AG04450 (cell line): ENCODE data around the gene NOTCH1. TPM values are rescaled to one million over a fixed set of nuclear protein-coding genes. Genes with fewer than 3 reads are reported as not detected.

Experiments
- CTCF ChIA-PET: fragments of 300-600, 350-600 bp; formaldehyde crosslinking; extraction: SDS; loops from one replicate; lab custom pipeline; 2022; ENCODE audit warnings: antibody characterized with exemption, inconsistent platforms; lab: Charles Lee
- POLR2A ChIA-PET: fragments of 350-600 bp; formaldehyde crosslinking; extraction: SDS; loops from one replicate; lab custom pipeline; 2021; ENCODE audit warnings: antibody characterized with exemption, inconsistent platforms; lab: Yijun Ruan, JAX
- DNase-seq: peaks from one replicate; pipeline ENCODE4 v3.0.0-alpha.2; 2011; ENCODE audit warnings: low read depth, low spot score
- H3K27ac ChIP-seq: one replicate; pipeline ENCODE4 v1.5.1; 2012; ENCODE audit warnings: low read depth, low read length, control low read depth
- H3K27me3 ChIP-seq: one replicate; pipeline ENCODE4 v1.6.0; 2012; ENCODE audit warnings: low read length; ENCODE audit not compliant: control insufficient read depth, insufficient read depth
- H3K4me3 ChIP-seq: 2 replicates; pipeline ENCODE4 v1.5.1; 2011; ENCODE audit warnings: mild to moderate bottlenecking, low read depth, low read length, control low read depth
- H3K9me3 ChIP-seq: 2 replicates; pipeline ENCODE4 v1.5.1; 2012; ENCODE audit warnings: low read length; ENCODE audit not compliant: control insufficient read depth, insufficient read depth
- polyA plus RNA-seq: library from polyadenylated mRNA; depleted of rRNA; stranded (reverse); fragments of >200 nt; gene quantifications from 2 replicates; pipeline ENCODE4 v1.2.3, GENCODE V29; 2011
- TF ChIP-seq, protein P1 (sequence below): IDR thresholded peaks from 2 replicates; pipeline ENCODE4 v1.5.1; 2011; ENCODE audit warnings: low read depth, low read length, control low read depth, inconsistent platforms

NOTCH1 gene
- polyA plus RNA-seq, 1 experiment = 0.89 TPM

GRCh38 chr9:136520053-136520540 is 25.8 kb downstream of the NOTCH1 start:
- Histone ChIP-seq H3K4me3 (no peak overlapping the region), H3K27ac (no peak overlapping the region), H3K27me3 (no peaks in the 10 kb centered on the region), H3K9me3 (no peaks in the 10 kb centered on the region)
- ChIA-PET POLR2A (no interaction called here), CTCF (no interaction called here)
- no peak for DNase-seq
- TF ChIP-seq, protein P1, sequence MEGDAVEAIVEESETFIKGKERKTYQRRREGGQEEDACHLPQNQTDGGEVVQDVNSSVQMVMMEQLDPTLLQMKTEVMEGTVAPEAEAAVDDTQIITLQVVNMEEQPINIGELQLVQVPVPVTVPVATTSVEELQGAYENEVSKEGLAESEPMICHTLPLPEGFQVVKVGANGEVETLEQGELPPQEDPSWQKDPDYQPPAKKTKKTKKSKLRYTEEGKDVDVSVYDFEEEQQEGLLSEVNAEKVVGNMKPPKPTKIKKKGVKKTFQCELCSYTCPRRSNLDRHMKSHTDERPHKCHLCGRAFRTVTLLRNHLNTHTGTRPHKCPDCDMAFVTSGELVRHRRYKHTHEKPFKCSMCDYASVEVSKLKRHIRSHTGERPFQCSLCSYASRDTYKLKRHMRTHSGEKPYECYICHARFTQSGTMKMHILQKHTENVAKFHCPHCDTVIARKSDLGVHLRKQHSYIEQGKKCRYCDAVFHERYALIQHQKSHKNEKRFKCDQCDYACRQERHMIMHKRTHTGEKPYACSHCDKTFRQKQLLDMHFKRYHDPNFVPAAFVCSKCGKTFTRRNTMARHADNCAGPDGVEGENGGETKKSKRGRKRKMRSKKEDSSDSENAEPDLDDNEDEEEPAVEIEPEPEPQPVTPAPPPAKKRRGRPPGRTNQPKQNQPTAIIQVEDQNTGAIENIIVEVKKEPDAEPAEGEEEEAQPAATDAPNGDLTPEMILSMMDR = no peak

DNA sequence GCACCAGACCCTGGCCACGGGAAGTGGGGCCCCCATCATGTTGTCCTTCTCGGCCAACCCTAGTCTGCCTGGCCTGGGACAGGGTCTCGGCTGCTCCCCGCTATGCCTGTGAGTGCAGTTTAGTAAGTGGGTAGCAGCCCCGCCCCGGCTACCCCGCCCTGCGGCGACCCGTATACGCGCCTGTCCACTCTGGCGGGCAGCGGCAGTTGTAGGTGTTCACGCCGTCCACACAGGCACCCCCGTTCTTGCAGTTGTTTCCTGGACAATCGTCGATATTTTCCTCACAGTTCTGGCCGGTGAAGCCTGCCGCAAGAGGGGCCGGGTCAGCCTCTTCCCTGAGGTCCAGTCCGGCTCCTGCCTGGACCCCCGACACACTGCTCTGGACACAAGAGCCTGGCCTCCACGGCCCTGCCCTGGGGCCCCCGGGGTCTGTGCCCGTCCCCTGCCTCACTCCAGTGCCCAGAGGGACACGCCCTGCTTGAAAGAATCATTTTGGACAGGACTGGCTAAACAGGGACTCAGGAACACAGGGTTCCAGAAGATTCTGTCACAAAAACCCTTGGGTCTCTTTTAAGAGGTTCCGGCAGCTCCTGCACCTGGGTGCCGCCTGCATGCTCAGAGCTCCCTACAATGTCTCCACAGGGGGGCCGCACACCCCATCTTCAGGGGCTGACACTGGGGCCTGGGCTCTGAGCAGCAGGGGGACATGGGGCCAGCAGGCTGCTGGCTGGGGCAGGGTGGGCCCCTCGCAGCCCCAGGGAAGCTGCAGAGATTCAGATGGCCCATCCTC is 26.4 kb downstream of the NOTCH1 start:
- no peak overlapping the region for H3K4me3 ChIP-seq
- no peaks in the 10 kb centered on the region for H3K9me3 ChIP-seq
- ChIA-PET CTCF (no interaction called here), POLR2A (no interaction called here)
- no peak for DNase-seq
- no peaks in the 10 kb centered on the region for H3K27me3 ChIP-seq
- no peak overlapping the region for H3K27ac ChIP-seq
- TF ChIP-seq, protein P1 = no peak

DNA sequence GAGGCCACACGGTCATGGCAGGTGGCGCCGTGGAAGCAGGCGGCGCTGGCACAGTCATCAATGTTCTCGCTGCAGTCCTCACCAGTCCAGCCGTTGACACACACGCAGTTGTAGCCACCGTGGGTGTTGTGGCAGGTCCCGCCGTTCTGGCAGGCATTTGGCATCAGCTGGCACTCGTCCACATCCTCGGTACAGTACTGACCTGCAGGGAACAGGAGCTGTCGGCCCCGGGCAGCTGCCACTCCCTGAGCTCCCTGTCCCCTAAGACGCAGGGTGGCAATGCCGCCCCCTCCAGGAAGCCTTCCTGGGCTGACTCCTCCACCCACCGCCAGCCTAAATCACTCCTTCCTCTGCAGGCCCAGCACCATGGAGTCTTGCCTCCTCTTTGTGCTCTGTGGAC is 27.2 kb downstream of the NOTCH1 start:
- CTCF ChIA-PET = no interaction called here
- Histone ChIP-seq H3K4me3 (no peak overlapping the region), H3K27me3 (no peaks in the 10 kb centered on the region), H3K9me3 (no peaks in the 10 kb centered on the region), H3K27ac (no peak overlapping the region)
- no peak for DNase-seq
- TF ChIP-seq, protein P1 = no peak
- POLR2A ChIA-PET = no interaction called here

GRCh38 chr9:136517950-136518349 is 27.9 kb downstream of the NOTCH1 start:
- POLR2A ChIA-PET = no interaction called here
- TF ChIP-seq, protein P1 = no peak

DNA sequence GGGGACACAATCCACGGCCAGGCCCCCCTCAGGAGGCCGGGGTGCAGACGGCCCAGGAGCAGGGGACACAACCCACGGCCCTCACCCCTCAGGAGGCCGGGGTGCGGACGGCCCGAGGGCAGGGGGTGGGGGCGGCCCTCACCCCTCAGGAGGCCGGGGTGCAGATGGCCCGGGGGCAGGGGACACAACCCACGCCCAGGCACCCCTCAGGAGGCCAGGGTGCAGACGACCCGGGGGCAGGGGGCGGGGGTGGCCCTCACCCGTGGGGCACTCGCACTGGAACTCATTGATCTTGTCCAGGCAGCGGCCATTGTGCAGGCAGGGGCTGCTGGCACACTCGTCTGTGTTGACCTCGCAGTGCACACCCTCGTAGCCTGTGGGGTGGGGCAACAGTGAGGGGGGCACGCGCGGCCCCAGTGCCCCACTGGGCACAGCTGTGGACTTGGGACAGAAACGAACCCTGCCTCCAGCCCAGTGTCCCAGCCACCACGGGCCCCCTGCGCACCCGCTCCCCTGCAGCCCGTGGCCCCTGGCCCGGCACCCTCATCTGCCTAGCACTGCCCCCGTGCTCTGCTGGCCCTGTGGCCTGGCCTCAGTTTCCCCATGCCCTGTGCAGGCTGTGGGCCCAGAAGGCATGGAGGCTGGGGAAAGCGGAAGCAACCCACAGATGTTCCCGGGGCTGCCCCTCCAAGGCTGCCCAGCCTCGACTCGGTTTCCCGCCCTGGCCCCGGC is 28.7 kb downstream of the NOTCH1 start:
- POLR2A ChIA-PET = no interaction called here
- DNase-seq = no peak
- TF ChIP-seq, protein P1 = no peak
- Histone ChIP-seq H3K4me3 (no peak overlapping the region), H3K9me3 (peaks cover 7% of the 10 kb centered on the region; the same call in 1 of the 2 replicates), H3K27me3 (no peaks in the 10 kb centered on the region), H3K27ac (no peak overlapping the region)
- CTCF ChIA-PET = no interaction called here

More at GRCh38 chr9:136517950-136518349, 27.9 kb downstream of the NOTCH1 start:
- CTCF ChIA-PET = no interaction called here
- H3K27ac ChIP-seq = no peak overlapping the region
- no peaks in the 10 kb centered on the region for H3K27me3 ChIP-seq
- no peak for DNase-seq
- no peak overlapping the region for H3K4me3 ChIP-seq
- peaks cover 6% of the 10 kb centered on the region; the same call in 1 of the 2 replicates for H3K9me3 ChIP-seq
